ENCODE measurements around the gene EXOC3L4.

The EXOC3L4 gene

GRCh38 chr14:103135333-103136260 lies 41.1 kb downstream of the EXOC3L4 start:
- Histone ChIP-seq H3K4me1 (ENCODE audit: control insufficient read depth, insufficient read depth, low read length) (peaks cover 4% of the 10 kb centered on the region), H3K36me3 (ENCODE audit: control insufficient read depth, insufficient read depth, low read length) (no peaks in the 10 kb centered on the region), H3K27ac (ENCODE audit: insufficient read depth, low read depth, low read length, poor library complexity, severe bottlenecking) (no peak overlapping the region), H3K27me3 (ENCODE audit: control insufficient read depth, insufficient read depth, low read length, poor library complexity, severe bottlenecking) (peaks cover 24% of the 10 kb centered on the region), H3K4me3 (ENCODE audit: insufficient read depth, low read depth, low read length) (no peak overlapping the region), H3K9me3 (ENCODE audit: control insufficient read depth, low read length) (no peaks in the 10 kb centered on the region)
- 92% methylated on average over 26 of the region's 26 CpGs for WGBS, 2 experiments

GRCh38 chr14:103136388-103137271 lies 42.1 kb downstream of the EXOC3L4 start:
- no peak overlapping the region for H3K27ac ChIP-seq (ENCODE audit: insufficient read depth, low read depth, low read length, poor library complexity, severe bottlenecking)
- WGBS, 2 experiments = 73 to 74% methylated on average over 20 of the region's 20 CpGs
- peaks cover 4% of the 10 kb centered on the region for H3K4me1 ChIP-seq (ENCODE audit: control insufficient read depth, insufficient read depth, low read length)
- H3K36me3 ChIP-seq (ENCODE audit: control insufficient read depth, insufficient read depth, low read length) = no peaks in the 10 kb centered on the region
- H3K4me3 ChIP-seq (ENCODE audit: insufficient read depth, low read depth, low read length) = no peak overlapping the region
- peaks cover 27% of the 10 kb centered on the region for H3K27me3 ChIP-seq (ENCODE audit: control insufficient read depth, insufficient read depth, low read length, poor library complexity, severe bottlenecking)
- no peaks in the 10 kb centered on the region for H3K9me3 ChIP-seq (ENCODE audit: control insufficient read depth, low read length)

GRCh38 chr14:103137689-103138300 lies 43.3 kb downstream of the EXOC3L4 start:
- 85 to 86% methylated on average over 22 of the region's 22 CpGs for WGBS, 2 experiments
- H3K27ac ChIP-seq (ENCODE audit: insufficient read depth, low read depth, low read length, poor library complexity, severe bottlenecking) = no peak overlapping the region

DNA sequence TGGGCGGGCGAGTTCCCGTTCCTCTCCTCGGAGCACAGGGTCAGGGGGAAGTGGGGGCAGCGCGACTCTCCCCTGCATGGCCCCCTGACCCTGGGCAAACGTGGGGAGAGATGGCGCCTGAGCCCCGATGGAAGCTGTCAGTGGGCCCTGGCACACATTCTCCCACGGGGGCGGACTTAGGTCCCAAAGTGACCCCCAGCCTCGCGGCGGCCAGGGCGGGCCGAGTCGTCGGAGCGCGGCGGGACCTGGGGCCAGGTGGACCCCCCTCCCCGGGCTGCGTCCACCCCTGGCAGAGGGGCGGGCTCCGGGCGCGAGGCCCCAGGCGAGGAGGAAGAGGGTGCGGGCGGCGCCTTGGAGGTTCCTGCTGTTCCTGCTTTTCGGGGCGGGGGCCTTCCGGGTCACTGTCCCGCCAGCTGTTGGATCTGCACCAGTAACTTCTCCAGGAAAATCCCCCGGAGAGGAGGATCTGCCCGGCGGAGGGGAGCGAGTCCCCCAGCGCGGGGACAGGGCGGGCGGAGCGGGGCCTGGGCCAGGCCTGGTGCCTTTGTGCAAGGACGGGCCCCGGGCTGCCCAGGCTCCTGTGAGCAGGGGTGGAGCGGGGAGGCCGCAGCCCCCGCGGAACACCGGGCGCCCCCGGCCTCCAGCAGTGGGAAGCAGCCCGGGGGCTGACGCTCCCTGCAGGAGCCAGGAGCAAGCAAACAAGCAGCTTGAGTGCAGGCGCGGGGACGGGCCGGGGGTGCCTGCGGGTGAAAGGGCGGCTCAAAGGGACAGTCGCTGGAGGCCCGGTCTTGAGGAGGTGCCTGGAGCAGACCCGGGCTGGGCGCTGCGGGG lies 44.0 kb downstream of the EXOC3L4 start:
- H3K27me3 ChIP-seq (ENCODE audit: control insufficient read depth, insufficient read depth, low read length, poor library complexity, severe bottlenecking) = peaks cover 27% of the 10 kb centered on the region

More at GRCh38 chr14:103137689-103138300, 43.3 kb downstream of the EXOC3L4 start:
- H3K4me3 ChIP-seq (ENCODE audit: insufficient read depth, low read depth, low read length) = no peak overlapping the region
- no peaks in the 10 kb centered on the region for H3K9me3 ChIP-seq (ENCODE audit: control insufficient read depth, low read length)
- H3K4me1 ChIP-seq (ENCODE audit: control insufficient read depth, insufficient read depth, low read length) = peaks cover 4% of the 10 kb centered on the region
- peaks cover 27% of the 10 kb centered on the region for H3K27me3 ChIP-seq (ENCODE audit: control insufficient read depth, insufficient read depth, low read length, poor library complexity, severe bottlenecking)
- no peaks in the 10 kb centered on the region for H3K36me3 ChIP-seq (ENCODE audit: control insufficient read depth, insufficient read depth, low read length)

GRCh38 chr14:103139132-103140025 lies 44.9 kb downstream of the EXOC3L4 start:
- Histone ChIP-seq H3K4me1 (ENCODE audit: control insufficient read depth, insufficient read depth, low read length) (peaks cover 4% of the 10 kb centered on the region), H3K9me3 (ENCODE audit: control insufficient read depth, low read length) (no peaks in the 10 kb centered on the region), H3K27ac (ENCODE audit: insufficient read depth, low read depth, low read length, poor library complexity, severe bottlenecking) (no peak overlapping the region), H3K27me3 (ENCODE audit: control insufficient read depth, insufficient read depth, low read length, poor library complexity, severe bottlenecking) (peaks cover 27% of the 10 kb centered on the region), H3K4me3 (ENCODE audit: insufficient read depth, low read depth, low read length) (peak overlapping the region; percentile 18), H3K36me3 (ENCODE audit: control insufficient read depth, insufficient read depth, low read length) (no peaks in the 10 kb centered on the region)
- WGBS, 2 experiments = 24% methylated on average over 29 of the region's 29 CpGs

More for the DNA sequence above, 44.0 kb downstream of the EXOC3L4 start:
- Histone ChIP-seq H3K4me3 (ENCODE audit: insufficient read depth, low read depth, low read length) (peak overlapping the region; percentile 18), H3K4me1 (ENCODE audit: control insufficient read depth, insufficient read depth, low read length) (peaks cover 4% of the 10 kb centered on the region), H3K9me3 (ENCODE audit: control insufficient read depth, low read length) (no peaks in the 10 kb centered on the region), H3K27ac (ENCODE audit: insufficient read depth, low read depth, low read length, poor library complexity, severe bottlenecking) (no peak overlapping the region), H3K36me3 (ENCODE audit: control insufficient read depth, insufficient read depth, low read length) (no peaks in the 10 kb centered on the region)
- WGBS, 2 experiments = 39% methylated on average over 66 of the region's 66 CpGs

GRCh38 chr14:103140316-103141109 lies 46.0 kb downstream of the EXOC3L4 start:
- no peak overlapping the region for H3K4me3 ChIP-seq (ENCODE audit: insufficient read depth, low read depth, low read length)
- no peak overlapping the region for H3K27ac ChIP-seq (ENCODE audit: insufficient read depth, low read depth, low read length, poor library complexity, severe bottlenecking)
- H3K9me3 ChIP-seq (ENCODE audit: control insufficient read depth, low read length) = no peaks in the 10 kb centered on the region
- no peaks in the 10 kb centered on the region for H3K36me3 ChIP-seq (ENCODE audit: control insufficient read depth, insufficient read depth, low read length)
- WGBS, 2 experiments = 78 to 81% methylated on average over 11 to 12 of the region's 12 CpGs
- H3K27me3 ChIP-seq (ENCODE audit: control insufficient read depth, insufficient read depth, low read length, poor library complexity, severe bottlenecking) = peaks cover 27% of the 10 kb centered on the region
- H3K4me1 ChIP-seq (ENCODE audit: control insufficient read depth, insufficient read depth, low read length) = peaks cover 4% of the 10 kb centered on the region

DNA sequence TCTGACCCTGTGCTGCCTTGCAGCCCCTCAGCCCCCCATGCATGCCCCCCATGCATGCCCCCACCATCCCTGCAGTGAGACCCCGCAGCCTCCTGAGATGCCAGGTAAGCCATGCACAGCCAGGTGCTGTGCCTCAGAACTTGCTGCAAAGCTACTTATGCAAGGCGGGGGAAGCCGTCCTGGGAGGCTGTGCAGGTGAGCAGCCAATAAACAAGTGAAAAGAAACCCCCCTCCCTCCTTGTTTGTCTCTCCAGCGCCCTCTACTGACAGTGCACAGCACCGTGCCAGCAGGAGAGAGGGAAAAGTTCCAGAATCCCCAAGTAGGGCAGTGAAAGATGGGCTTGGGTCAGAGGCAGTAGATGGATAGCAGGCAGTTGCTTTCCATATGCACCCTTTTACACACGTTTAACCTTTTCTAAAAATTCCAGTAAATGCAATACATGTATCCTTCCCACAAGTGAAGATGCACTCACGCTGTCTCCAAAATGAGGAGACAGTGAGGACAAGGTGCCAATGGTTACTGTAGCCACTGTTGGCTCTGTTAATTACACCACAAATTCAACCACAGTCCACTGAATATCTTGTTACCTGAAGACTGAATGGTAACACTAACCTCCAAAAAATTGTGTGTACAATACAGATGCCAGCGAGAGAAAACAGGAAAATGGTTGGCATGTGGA lies 46.7 kb downstream of the EXOC3L4 start:
- Histone ChIP-seq H3K27ac (ENCODE audit: insufficient read depth, low read depth, low read length, poor library complexity, severe bottlenecking) (no peak overlapping the region), H3K9me3 (ENCODE audit: control insufficient read depth, low read length) (no peaks in the 10 kb centered on the region), H3K4me1 (ENCODE audit: control insufficient read depth, insufficient read depth, low read length) (peaks cover 4% of the 10 kb centered on the region), H3K27me3 (ENCODE audit: control insufficient read depth, insufficient read depth, low read length, poor library complexity, severe bottlenecking) (peaks cover 27% of the 10 kb centered on the region), H3K4me3 (ENCODE audit: insufficient read depth, low read depth, low read length) (no peak overlapping the region), H3K36me3 (ENCODE audit: control insufficient read depth, insufficient read depth, low read length) (no peaks in the 10 kb centered on the region)
- WGBS, 2 experiments = 31 to 35% methylated on average over 8 of the region's 8 CpGs

- Histone ChIP-seq H3K27me3 (ENCODE audit: control insufficient read depth, insufficient read depth, low read length, poor library complexity, severe bottlenecking) (peaks cover 27% of the 10 kb centered on the region), H3K4me3 (ENCODE audit: insufficient read depth, low read depth, low read length) (no peak overlapping the region), H3K36me3 (ENCODE audit: control insufficient read depth, insufficient read depth, low read length) (no peaks in the 10 kb centered on the region), H3K27ac (ENCODE audit: insufficient read depth, low read depth, low read length, poor library complexity, severe bottlenecking) (no peak overlapping the region), H3K4me1 (ENCODE audit: control insufficient read depth, insufficient read depth, low read length) (peaks cover 4% of the 10 kb centered on the region), H3K9me3 (ENCODE audit: control insufficient read depth, low read length) (no peaks in the 10 kb centered on the region)
- 92 to 96% methylated on average over 4 of the region's 4 CpGs for WGBS, 2 experiments
Observed at GRCh38 chr14:103142026-103142425, 47.5 kb downstream of the EXOC3L4 start.
